ENCODE results near the gene DGKQ. TPM values are rescaled to one million over a fixed set of nuclear protein-coding genes. Genes with fewer than 3 reads are reported as not detected.

Gene DGKQ
- total RNA-seq, 1 donor from 2014 or later, result 5.1 TPM

DNA sequence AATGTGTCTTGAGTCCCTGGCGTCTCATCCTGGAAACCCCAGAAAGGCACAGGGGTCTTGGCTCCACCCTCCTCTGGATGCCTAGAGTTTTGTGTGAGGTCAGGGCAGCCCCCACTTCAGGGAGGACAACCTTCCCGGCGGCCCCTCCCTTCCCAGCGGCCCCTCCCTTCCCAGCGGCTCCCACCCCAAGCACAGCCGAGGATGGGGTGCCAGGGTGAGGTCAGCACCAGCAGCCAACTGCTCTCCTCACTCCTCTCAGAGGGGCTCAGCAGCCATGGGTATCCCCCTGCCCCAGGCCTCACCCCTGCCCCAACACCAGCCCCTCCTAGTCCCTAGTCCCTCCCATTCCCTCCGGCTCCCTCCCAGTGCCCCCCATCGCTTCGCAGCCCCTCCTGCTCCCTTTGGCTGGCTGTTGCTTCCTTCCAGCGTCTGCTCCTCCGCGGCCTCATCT, 17.4 kb downstream of the DGKQ start:
- no peak overlapping the region for H3K27ac ChIP-seq
- H2AFZ ChIP-seq (replicated peaks), result no peak overlapping the region
- no peak overlapping the region for H3K27ac Mint-ChIP-seq
- no peaks in the 10 kb centered on the region for H3K9me3 ChIP-seq (ENCODE audit: low read depth)
- H3K9me3 Mint-ChIP-seq, result no peaks in the 10 kb centered on the region
- H3K4me2 ChIP-seq, result no peak overlapping the region
- TF ChIP-seq EZH2 (IDR thresholded peaks at IDR 0.05) (no peak), EZH2phosphoT487 (IDR thresholded peaks at IDR 0.05) (no peak)
- TF ChIP-seq, protein P1, sequence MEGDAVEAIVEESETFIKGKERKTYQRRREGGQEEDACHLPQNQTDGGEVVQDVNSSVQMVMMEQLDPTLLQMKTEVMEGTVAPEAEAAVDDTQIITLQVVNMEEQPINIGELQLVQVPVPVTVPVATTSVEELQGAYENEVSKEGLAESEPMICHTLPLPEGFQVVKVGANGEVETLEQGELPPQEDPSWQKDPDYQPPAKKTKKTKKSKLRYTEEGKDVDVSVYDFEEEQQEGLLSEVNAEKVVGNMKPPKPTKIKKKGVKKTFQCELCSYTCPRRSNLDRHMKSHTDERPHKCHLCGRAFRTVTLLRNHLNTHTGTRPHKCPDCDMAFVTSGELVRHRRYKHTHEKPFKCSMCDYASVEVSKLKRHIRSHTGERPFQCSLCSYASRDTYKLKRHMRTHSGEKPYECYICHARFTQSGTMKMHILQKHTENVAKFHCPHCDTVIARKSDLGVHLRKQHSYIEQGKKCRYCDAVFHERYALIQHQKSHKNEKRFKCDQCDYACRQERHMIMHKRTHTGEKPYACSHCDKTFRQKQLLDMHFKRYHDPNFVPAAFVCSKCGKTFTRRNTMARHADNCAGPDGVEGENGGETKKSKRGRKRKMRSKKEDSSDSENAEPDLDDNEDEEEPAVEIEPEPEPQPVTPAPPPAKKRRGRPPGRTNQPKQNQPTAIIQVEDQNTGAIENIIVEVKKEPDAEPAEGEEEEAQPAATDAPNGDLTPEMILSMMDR (IDR thresholded peaks at IDR 0.05), result no peak
- H4K20me1 ChIP-seq (ENCODE audit: low read depth), result no peaks in the 10 kb centered on the region
- H3F3A ChIP-seq (ENCODE audit: low read depth), result no peaks in the 10 kb centered on the region
- H3K4me1 ChIP-seq, result peaks cover 4% of the 10 kb centered on the region
- H3K9ac ChIP-seq, result no peak overlapping the region
- H3K4me1 Mint-ChIP-seq, result peaks cover 6% of the 10 kb centered on the region
- no peak overlapping the region for H3K4me3 Mint-ChIP-seq
- DNase-seq (ENCODE audit: low spot score), result no peak
- H3K79me2 ChIP-seq (ENCODE audit: low read depth), result no peaks in the 10 kb centered on the region
- H3K27me3 ChIP-seq, result no peaks in the 10 kb centered on the region
- H3K36me3 ChIP-seq, result no peaks in the 10 kb centered on the region
- H3K27me3 Mint-ChIP-seq (ENCODE audit: insufficient read depth, low read depth), result peaks cover 4% of the 10 kb centered on the region
- H3K4me3 ChIP-seq, result no peak overlapping the region
- peaks cover 11% of the 10 kb centered on the region for H3K36me3 Mint-ChIP-seq

DNA sequence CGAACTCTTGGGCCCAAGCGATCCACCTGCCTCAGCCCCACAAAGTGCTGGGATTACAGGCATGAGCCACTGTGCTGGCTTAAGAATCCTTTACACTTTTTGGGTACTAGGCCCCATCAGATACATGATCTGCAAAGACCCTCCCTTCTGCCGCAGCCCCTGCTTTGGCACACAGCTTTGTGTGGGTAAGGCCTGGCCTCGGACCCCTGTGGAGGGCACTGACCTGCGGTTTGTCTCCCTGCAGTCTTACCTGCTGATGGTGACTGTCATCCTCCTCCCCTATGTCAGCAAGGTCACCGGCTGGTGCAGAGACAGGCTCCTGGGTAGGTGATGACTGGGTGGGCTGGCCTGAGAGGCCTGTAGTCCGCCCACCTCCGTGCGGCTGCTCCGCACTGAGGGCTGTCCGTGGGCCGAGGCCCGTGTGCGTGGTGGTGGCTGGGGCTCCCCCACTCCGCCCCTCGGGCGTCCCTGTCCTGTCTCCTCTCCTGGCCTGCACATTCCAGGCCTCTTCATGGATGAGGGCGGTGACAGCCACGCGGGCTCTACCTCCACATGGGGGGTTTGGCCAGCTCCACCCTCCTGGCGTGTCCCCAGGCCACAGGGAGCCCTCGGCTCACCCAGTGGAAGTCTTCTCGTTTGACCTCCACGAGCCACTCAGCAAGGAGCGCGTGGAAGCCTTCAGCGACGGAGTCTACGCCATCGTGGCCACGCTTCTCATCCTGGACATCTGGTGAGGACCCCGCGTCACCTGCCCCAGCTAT, 18.0 kb downstream of the DGKQ start:
- Histone ChIP-seq H3K9ac (no peak overlapping the region), H3K79me2 (ENCODE audit: low read depth) (no peaks in the 10 kb centered on the region), H3F3A (ENCODE audit: low read depth) (no peaks in the 10 kb centered on the region), H4K20me1 (ENCODE audit: low read depth) (no peaks in the 10 kb centered on the region), H3K27me3 (no peaks in the 10 kb centered on the region), H3K4me2 (no peak overlapping the region), H3K36me3 (no peaks in the 10 kb centered on the region), H3K9me3 (ENCODE audit: low read depth) (no peaks in the 10 kb centered on the region), H3K4me3 (no peak overlapping the region), H3K4me1 (peaks cover 4% of the 10 kb centered on the region), H3K27ac (no peak overlapping the region), H2AFZ (replicated peaks) (no peak overlapping the region)
- TF ChIP-seq EZH2 (IDR thresholded peaks at IDR 0.05), result no peak
- TF ChIP-seq EZH2phosphoT487 (IDR thresholded peaks at IDR 0.05), result no peak
- TF ChIP-seq, protein P1 (IDR thresholded peaks at IDR 0.05), result no peak
- peaks cover 11% of the 10 kb centered on the region for H3K36me3 Mint-ChIP-seq
- no peak for DNase-seq (ENCODE audit: low spot score)
- H3K27me3 Mint-ChIP-seq (ENCODE audit: insufficient read depth, low read depth), result peaks cover 4% of the 10 kb centered on the region
- H3K4me1 Mint-ChIP-seq, result peaks cover 6% of the 10 kb centered on the region
- H3K27ac Mint-ChIP-seq, result no peak overlapping the region
- H3K9me3 Mint-ChIP-seq, result no peaks in the 10 kb centered on the region
- H3K4me3 Mint-ChIP-seq, result no peak overlapping the region

DNA sequence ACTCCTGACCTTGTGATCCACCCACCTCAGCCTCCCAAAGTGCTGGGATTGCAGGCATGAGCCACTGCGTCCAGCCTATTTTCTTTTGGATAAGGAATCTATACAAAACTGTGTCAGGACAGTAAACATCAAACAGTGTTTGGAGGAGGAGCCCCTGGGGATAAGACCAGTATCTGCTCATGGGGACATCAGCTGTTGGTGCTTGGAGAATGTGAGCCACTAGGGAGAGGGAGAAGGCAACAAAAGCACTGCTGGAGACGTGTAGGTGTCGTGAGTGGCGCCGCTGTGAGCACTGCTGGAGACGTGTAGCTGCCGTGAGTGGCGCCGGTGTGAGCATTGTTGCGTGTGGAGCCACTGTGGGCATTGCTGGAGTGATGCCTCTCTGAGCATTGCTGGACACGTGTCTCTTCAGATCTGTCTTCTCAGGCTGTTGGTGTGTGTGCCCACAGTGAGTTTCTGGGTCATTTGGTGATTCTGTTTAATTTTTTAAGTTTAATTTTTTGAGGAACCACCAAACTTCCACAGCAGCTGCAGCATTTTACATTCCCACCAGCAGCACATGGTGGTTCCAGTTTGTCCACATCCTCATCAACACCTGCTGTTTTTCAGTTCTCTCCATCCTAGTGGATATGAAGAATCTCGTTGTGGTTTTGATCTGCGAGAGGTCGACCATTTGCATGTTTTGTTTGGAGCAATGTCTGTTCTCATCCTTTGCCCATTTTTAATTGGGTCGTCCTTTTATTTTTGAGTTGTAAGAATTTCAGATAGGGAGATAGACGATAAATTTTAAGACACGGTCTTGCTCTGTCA, 19.0 kb downstream of the DGKQ start:
- Histone ChIP-seq H3K36me3 (no peaks in the 10 kb centered on the region), H4K20me1 (ENCODE audit: low read depth) (no peaks in the 10 kb centered on the region), H3F3A (ENCODE audit: low read depth) (no peaks in the 10 kb centered on the region), H3K4me3 (no peak overlapping the region), H3K27me3 (no peaks in the 10 kb centered on the region), H3K27ac (no peak overlapping the region), H3K9me3 (ENCODE audit: low read depth) (no peaks in the 10 kb centered on the region), H3K79me2 (ENCODE audit: low read depth) (no peaks in the 10 kb centered on the region), H3K4me2 (no peak overlapping the region), H2AFZ (replicated peaks) (no peak overlapping the region), H3K9ac (no peak overlapping the region), H3K4me1 (peaks cover 4% of the 10 kb centered on the region)
- no peak for TF ChIP-seq EZH2 (IDR thresholded peaks at IDR 0.05)
- TF ChIP-seq, protein P1 (IDR thresholded peaks at IDR 0.05), result no peak
- Mint-ChIP-seq H3K4me1 (peaks cover 6% of the 10 kb centered on the region), H3K27me3 (ENCODE audit: insufficient read depth, low read depth) (peaks cover 6% of the 10 kb centered on the region), H3K27ac (no peak overlapping the region), H3K36me3 (peaks cover 11% of the 10 kb centered on the region), H3K9me3 (no peaks in the 10 kb centered on the region), H3K4me3 (no peak overlapping the region)
- DNase-seq (ENCODE audit: low spot score), result no peak
